K562 (cell line): ENCODE results near the gene PRIM1. TPM values are rescaled to one million over a fixed set of nuclear protein-coding genes. Genes with fewer than 3 reads are reported as not detected.
A peak's percentile ranks its signal among the peaks of the same experiment; 100 is the strongest.

ENCODE experiments used
- ARID1B ChIP-seq: fragments of 450-650 bp; IDR thresholded peaks from 2 replicates; pipeline ENCODE4 v1.6.1; 2016; ENCODE audit warnings: antibody characterized with exemption, mild to moderate bottlenecking, inconsistent platforms
- ATF1 ChIP-seq, 2 experiments: fragments of 450-650 bp in 1 of 2; IDR thresholded peaks; 2 replicates each; pipeline ENCODE4 v1.6.1; 2016; ENCODE audit warnings: missing compliant biosample characterization in 1 of 2, missing genetic modification characterization in 1 of 2
- ATF7 ChIP-seq: fragments of 450-650 bp; IDR thresholded peaks from 2 replicates; pipeline ENCODE4 v1.7.1; 2014; ENCODE audit warnings: mild to moderate bottlenecking, moderate library complexity
- BRD9 ChIP-seq: fragments of 450-650 bp; IDR thresholded peaks from 2 replicates; pipeline ENCODE4 v1.6.1; 2018; ENCODE audit warnings: low read depth; ENCODE audit not compliant: partially characterized antibody
- CHD2 ChIP-seq: IDR thresholded peaks from 2 replicates; pipeline ENCODE4 v1.6.1; 2011; ENCODE audit warnings: low read depth, low read length
- E2F4 ChIP-seq: sonication (generic); formaldehyde crosslinking; IDR thresholded peaks from 2 replicates; pipeline ENCODE4 v1.8.0; 2022; ENCODE audit warnings: mild to moderate bottlenecking, low read depth, missing genetic modification reagents
- ESRRB ChIP-seq: fragments of 250-450 bp; sonication (Bioruptor Pico); IDR thresholded peaks from 2 replicates; pipeline ENCODE4 v1.5.0; 2020; ENCODE audit warnings: mild to moderate bottlenecking, moderate library complexity, borderline replicate concordance
- NR2F6 ChIP-seq: fragments of 450-650 bp; formaldehyde crosslinking; IDR thresholded peaks from 2 replicates; pipeline ENCODE4 v1.4.0; 2020; ENCODE audit warnings: mild to moderate bottlenecking
- NR4A1 ChIP-seq, 2 experiments: fragments of 250-450 bp in 1 of 2; fragments of 450-650 bp in 1 of 2; sonication (Bioruptor Pico) in 1 of 2; IDR thresholded peaks; 2 replicates each; pipeline versions ENCODE4 v1.4.0 to v1.6.1; 2016 to 2020; ENCODE audit warnings: mild to moderate bottlenecking in 2 of 2, missing compliant biosample characterization in 1 of 2, missing genetic modification characterization in 1 of 2, moderate library complexity in 1 of 2
- SRSF3 ChIP-seq: fragments of 200-400 bp; formaldehyde crosslinking; IDR thresholded peaks from 2 replicates; pipeline ENCODE4 v1.6.1; 2016; ENCODE audit warnings: mild to moderate bottlenecking, low read length, moderate library complexity; ENCODE audit not compliant: insufficient read depth
- STAG1 ChIP-seq: sonication (generic); formaldehyde crosslinking; IDR thresholded peaks from 2 replicates; pipeline ENCODE4 v1.5.0; 2020; ENCODE audit warnings: missing genetic modification reagents, borderline replicate concordance
- ZBTB5 ChIP-seq: fragments of 450-650 bp; IDR thresholded peaks from 2 replicates; pipeline ENCODE4 v1.6.1; 2017; ENCODE audit warnings: antibody characterized with exemption
- ZNF143 ChIP-seq: sonication (generic); formaldehyde crosslinking; IDR thresholded peaks from 2 replicates; pipeline ENCODE4 v1.9.0; 2022; ENCODE audit warnings: mild to moderate bottlenecking, missing genetic modification reagents
- ZNF197 ChIP-seq: fragments of 200-800 bp; sonication (Bioruptor generic); IDR thresholded peaks from 2 replicates; pipeline ENCODE4 v1.6.1; 2016; ENCODE audit warnings: low read depth, missing genetic modification characterization, missing compliant biosample characterization
- ZZZ3 ChIP-seq: fragments of 450-650 bp; IDR thresholded peaks from 2 replicates; pipeline ENCODE4 v1.6.1; 2016; ENCODE audit warnings: antibody characterized with exemption, mild to moderate bottlenecking, moderate library complexity
- polyA plus RNA-seq, 8 experiments: library from polyadenylated mRNA; depleted of rRNA in 4 of 8; stranded (reverse) in 5 of 8; unstranded in 3 of 8; fragments of >200 nt; fragmentation: Nextera tagmentation in 2 of 8; fragmentation: Illumina TruSeq in 1 of 8; extraction: Ambion mirVana in 2 of 8; extraction: Trizol in 1 of 8; gene quantifications; 2 replicates each; pipeline versions ENCODE4 v1.2.1 to v1.2.3, GENCODE V29; 2011 to 2014; ENCODE audit warnings: inconsistent platforms in 1 of 8, missing spikeins in 1 of 8
- total RNA-seq, 7 experiments: library from RNA; depleted of rRNA in 6 of 7; stranded (reverse); fragments of >200 nt in 6 of 7; fragmentation: Illumina TruSeq in 2 of 7; extraction: Trizol in 2 of 7; gene quantifications; 2 replicates each; pipeline versions ENCODE4 v1.2.1 to v1.2.3, GENCODE V29; 2011 to 2021; ENCODE audit warnings: low replicate concordance in 1 of 7
- TF ChIP-seq, protein P1 (sequence below), 2 experiments: fragments of 450-650 bp; formaldehyde crosslinking in 1 of 2; IDR thresholded peaks; 2 replicates each; pipeline versions ENCODE4 v1.4.0 to v1.6.1; 2014 to 2020; ENCODE audit warnings: mild to moderate bottlenecking in 2 of 2, borderline replicate concordance in 1 of 2, low read depth in 1 of 2

Gene PRIM1
- total and polyA plus RNA-seq, 9 of the 15 experiments (the other 6 are each of a cell fraction or from before 2014, with no cell fraction given) = 67.2 to 179 (median 140) TPM

GRCh38 chr12:56695327-56696101 lies 56.6 kb downstream of the PRIM1 start (continued):
- TF ChIP-seq, protein P1, sequence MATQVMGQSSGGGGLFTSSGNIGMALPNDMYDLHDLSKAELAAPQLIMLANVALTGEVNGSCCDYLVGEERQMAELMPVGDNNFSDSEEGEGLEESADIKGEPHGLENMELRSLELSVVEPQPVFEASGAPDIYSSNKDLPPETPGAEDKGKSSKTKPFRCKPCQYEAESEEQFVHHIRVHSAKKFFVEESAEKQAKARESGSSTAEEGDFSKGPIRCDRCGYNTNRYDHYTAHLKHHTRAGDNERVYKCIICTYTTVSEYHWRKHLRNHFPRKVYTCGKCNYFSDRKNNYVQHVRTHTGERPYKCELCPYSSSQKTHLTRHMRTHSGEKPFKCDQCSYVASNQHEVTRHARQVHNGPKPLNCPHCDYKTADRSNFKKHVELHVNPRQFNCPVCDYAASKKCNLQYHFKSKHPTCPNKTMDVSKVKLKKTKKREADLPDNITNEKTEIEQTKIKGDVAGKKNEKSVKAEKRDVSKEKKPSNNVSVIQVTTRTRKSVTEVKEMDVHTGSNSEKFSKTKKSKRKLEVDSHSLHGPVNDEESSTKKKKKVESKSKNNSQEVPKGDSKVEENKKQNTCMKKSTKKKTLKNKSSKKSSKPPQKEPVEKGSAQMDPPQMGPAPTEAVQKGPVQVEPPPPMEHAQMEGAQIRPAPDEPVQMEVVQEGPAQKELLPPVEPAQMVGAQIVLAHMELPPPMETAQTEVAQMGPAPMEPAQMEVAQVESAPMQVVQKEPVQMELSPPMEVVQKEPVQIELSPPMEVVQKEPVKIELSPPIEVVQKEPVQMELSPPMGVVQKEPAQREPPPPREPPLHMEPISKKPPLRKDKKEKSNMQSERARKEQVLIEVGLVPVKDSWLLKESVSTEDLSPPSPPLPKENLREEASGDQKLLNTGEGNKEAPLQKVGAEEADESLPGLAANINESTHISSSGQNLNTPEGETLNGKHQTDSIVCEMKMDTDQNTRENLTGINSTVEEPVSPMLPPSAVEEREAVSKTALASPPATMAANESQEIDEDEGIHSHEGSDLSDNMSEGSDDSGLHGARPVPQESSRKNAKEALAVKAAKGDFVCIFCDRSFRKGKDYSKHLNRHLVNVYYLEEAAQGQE (IDR thresholded peaks at IDR 0.05; ENCODE audit: borderline replicate concordance) = no peak
- TF ChIP-seq, protein P1 (CRISPR knock-in tag; IDR thresholded peaks at IDR 0.05; ENCODE audit: low read depth) = no peak
- no peak for TF ChIP-seq NR2F6
- TF ChIP-seq ZNF143 (CRISPR knock-in tag) = no peak
- TF ChIP-seq ATF7 = no peak
- TF ChIP-seq ARID1B = peak; percentile 69
- TF ChIP-seq ZBTB5 = no peak
- no peak for TF ChIP-seq ZZZ3
- TF ChIP-seq CHD2 = no peak
- TF ChIP-seq ESRRB = no peak
- TF ChIP-seq SRSF3 = no peak
- TF ChIP-seq STAG1 (CRISPR knock-in tag) = no peak
- TF ChIP-seq BRD9 = peak; percentile 74
- TF ChIP-seq E2F4 = no peak
- no peak for TF ChIP-seq ATF1 (CRISPR knock-in tag; IDR thresholded peaks at IDR 0.05)
- TF ChIP-seq ATF1 (tag; IDR thresholded peaks at IDR 0.05) = 0 out of 2 replicates have a peak, but pooled peaks have one; percentile 15
- TF ChIP-seq NR4A1 (CRISPR knock-in tag; IDR thresholded peaks at IDR 0.05) = no peak
- TF ChIP-seq NR4A1 (tag; IDR thresholded peaks at IDR 0.05) = no peak
- 0 out of 2 replicates have a peak, but pooled peaks have one; percentile 49 for TF ChIP-seq ZNF197
